HT-29 (cell line): ENCODE measurements around the gene ZNF554. TPM values are rescaled to one million over a fixed set of nuclear protein-coding genes. Genes with fewer than 3 reads are reported as not detected.
"Not testable (repeated sequence)": the region's sequence is repeated elsewhere in the genome, so short reads cannot be mapped to it uniquely, and the experiment has no call there.

Experiments
- DNase-seq: peaks from one replicate; pipeline ENCODE4 v3.0.0-alpha.2; 2015; ENCODE audit warnings: low spot score
- total RNA-seq: library from RNA; depleted of rRNA; stranded (reverse); fragments of >200 nt; shearing (Covaris generic); gene quantifications from 2 replicates; pipeline ENCODE4 v1.2.3, GENCODE V29; 2014

ZNF554 gene
- total RNA-seq, 1 experiment from 2014 or later: 1.2 TPM

DNA sequence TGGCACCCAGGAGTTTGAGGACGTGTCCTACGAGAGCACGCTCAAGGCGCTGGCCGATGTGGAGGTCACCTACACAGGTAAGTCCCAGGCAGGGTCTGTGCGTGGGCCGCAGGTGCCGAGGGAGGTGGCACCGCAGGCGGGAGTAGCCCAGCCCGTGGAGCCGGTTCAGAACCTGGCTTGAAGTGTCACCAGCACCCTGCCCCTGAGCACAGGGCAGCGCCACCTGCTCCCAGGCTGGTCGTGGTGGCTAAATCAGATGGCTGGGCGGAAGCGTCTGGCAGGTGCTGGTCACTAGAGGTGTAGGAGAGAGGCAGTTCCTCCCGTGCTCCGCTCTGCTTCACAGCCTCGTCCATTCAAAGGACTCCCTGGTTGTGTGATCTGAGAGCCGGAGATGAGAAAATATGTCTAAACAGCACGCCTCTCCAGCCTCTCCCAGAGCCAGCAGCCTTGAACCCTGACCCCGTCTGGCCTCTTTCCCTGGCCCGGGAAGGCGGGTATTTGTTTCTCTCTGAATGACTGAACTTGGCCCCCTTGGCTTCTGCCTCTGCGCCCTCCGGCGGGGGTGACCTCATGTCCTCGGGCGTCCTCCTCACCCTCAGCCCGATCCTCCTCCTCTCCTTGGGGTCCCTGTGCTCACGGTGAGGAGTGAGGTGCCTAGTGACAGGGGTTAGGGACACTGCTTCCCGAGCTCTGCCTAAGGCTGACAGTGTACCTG is 29.0 kb upstream of the ZNF554 start:
- DNase-seq: no peak

DNA sequence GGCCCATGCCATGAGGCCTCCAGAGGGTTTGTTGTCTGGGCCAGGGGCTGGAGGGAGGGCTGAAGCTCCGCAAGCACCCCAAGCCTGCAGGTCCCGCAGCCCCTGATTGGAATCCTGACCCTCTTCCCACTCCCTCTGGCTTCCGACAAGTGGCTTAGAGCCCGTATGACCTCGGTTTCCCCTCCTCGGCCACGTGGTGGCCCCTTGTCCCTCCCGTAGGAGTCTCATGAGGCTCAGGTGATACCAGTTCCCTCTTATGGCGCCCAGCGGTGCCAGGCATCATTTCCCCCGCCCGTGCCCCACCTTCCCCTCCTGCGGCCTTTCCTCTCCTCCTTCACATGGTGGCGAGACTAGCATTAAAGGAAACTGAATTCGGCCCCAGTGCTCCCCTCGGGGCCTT is 28.2 kb upstream of the ZNF554 start:
- DNase-seq: no peak

- DNase-seq: no peak
Observed at GRCh38 chr19:2791876-2792275, 27.8 kb upstream of the ZNF554 start.

DNA sequence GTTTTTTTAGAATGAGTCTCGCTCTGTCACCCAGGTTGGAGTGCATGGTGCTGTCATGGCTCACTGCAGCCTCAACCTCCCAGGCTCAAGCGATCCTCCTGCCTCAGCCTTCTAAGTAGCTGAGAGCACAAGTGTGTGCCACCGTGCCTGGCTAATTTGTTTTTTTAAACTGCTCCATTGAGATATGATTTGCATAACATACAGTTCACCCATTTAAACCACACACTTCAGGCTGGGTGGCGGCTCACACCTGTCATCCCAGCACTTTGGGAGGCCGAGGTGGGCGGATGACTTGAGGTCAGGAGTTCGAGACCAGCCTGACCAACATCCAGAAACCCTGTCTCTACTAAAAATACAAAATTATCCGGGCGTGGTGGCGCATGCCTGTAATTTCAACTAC is 27.0 kb upstream of the ZNF554 start:
- DNase-seq: not testable (repeated sequence)

GRCh38 chr19:2793126-2793525 is 26.5 kb upstream of the ZNF554 start:
- DNase-seq: no peak

DNA sequence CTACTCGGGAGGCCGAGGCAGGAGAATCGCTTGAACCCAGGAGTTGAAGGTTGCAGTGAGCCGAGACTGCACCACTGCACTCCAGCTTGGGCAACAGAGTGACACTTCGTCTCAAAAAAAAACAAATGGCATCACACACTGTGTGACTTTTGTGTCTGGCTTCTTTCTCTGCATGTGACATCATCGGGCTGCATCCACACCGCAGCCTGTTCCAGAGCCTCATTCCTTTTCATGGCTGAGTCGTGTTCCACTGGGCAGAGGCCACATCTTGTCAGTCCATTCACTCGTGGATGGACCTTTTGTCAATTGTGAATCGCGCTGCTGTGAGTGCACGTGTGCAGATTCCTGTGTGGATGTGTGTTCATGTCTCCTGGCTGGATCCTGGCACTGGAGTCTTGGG is 26.1 kb upstream of the ZNF554 start:
- no peak for DNase-seq

DNA sequence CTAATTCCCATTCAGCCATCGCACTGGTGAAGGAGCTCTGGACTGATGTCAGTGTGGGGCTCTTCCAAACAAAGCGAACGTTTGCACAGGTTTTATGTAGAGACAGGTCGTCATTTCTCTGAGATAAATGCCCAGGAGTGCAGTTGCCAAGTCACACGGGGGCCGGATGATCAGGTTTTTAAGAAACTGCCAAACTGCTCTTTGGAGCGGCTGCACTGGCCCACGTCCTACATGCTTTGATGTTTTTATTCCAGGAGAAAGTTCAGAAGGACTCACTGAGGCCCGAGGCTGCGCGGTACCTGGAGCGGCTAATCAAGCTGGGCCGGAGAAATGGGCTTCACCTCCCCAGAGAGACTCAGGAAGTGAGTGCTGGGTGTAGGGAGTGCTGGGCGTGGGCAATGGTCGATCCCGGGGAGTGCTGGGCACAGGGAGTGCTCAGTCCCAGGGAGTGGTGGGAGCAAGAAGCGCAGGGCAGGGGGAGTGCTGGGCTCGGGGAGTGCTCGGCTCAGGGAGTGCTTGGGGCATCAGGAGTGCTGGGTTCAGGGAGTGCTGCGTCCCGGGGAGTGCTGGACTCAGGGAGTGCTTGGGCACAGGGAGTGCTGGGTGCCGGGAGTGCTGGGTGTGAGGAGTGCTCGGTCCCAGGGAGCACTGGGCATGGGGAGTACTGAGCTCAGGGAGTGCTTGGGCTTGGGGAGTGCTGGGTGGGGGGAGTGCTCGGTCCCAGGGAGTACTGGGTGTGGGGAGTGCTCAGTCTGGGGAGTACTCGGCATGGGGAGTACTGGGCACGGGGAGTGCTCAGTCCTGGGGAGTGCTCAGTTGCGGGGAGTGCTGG is 23.6 kb upstream of the ZNF554 start:
- DNase-seq: no peak

- no peak for DNase-seq
Observed at GRCh38 chr19:2796659-2797266, 22.9 kb upstream of the ZNF554 start.

DNA sequence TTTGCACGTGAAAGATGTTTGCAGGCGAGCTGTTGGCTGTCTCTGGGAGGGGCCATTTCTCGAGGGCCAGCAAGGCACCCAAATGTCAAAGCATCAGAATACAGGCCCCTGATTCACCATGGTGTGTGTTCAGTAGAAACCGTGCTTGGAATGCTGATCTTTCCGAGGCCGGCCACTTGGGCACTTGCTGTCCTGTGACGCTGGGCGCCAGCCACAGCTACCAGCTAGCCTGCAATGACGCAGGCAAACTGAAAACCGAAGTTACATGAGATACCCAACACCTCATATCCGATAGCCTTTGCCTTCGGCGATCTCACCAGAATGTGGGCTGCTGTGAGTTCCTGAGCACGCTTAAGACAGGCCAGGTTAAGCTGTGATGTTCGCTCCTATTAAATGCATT is 22.4 kb upstream of the ZNF554 start:
- no peak for DNase-seq

DNA sequence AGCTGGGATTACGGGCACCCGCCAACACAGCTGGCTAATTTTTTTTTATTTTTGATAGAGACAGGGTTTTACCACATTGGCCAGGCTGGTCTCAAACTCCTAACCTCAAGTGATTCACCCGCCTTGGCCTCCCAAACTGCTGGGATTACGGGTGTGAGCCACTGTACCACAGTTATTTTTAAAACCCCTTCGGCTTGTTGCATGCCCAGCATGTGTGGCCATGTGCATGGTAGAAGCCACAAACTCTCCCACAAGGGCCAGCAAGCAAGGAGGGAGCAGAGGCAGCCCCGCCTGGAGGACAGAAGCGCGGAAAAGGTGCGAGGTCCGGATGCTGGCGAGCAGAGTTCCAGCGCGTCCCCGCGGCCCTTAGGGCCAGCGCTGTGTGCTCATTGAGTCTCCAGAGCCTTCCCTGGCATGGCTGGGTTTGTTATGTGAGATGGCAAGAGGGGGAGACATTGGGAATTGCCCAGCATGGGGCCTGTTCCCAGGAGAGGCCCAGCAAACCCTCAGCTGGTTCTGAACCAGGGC is 21.4 kb upstream of the ZNF554 start:
- no peak for DNase-seq

GRCh38 chr19:2798733-2799132 is 20.9 kb upstream of the ZNF554 start:
- no peak for DNase-seq

DNA sequence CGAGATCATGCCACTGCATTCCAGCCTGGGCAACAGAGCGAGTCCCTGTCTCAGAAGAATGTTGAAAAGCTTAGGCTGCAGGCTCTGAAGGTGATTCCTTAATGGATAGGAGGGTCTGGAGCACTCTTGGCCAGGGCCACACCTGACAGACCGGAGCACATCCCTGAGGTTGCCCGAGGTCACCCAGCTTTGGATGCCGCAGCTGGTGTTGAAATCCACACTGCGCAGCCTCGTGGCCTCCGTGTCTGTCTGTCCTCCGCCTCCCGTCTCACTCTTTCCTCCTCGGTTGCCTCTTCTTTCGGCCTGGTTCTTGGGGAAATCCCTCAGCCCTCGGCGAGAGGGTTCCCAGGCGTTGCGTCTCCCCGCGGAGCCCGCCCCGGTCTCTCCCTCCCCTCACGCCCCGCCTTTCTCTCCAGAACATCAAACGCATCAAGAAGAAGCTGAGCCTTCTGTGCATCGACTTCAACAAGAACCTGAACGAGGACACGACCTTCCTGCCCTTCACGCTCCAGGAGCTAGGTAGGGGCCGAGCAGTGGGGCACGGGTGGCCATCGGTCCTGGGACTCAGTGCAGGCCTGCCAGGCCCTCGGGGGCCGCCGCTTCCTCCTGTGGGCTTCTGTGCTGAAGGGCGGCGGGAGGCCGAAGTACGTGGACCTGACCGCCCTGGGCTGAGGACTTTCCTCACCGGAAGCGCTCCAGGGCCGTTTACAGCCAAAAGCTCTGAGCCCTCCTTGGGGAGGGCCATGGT is 20.2 kb upstream of the ZNF554 start:
- no peak for DNase-seq

- no peak for DNase-seq
Observed at GRCh38 chr19:2800506-2800905, 19.2 kb upstream of the ZNF554 start.

DNA sequence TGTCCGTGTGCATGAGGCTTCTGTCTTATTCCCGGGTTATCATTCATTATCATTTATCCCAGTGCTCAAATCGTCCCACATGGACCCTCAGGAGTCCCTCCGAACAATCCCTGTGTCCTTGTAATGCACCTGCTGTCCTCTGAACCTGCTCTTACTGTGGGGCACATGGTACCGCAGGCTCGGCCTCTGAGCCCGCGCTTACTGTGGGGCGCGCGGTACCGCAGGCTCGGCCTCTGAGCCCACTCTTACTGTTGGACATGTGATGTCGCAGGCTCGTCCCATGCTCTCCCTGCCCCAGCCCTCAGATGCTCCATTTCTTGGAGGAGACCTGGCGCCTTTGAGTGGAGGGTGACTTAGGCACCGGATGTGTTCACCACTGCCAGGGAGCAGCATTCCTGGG is 16.8 kb upstream of the ZNF554 start:
- no peak for DNase-seq

- DNase-seq: no peak
Observed at GRCh38 chr19:2803486-2804155, 16.0 kb upstream of the ZNF554 start.

GRCh38 chr19:2804156-2805004 is 15.3 kb upstream of the ZNF554 start:
- no peak for DNase-seq

DNA sequence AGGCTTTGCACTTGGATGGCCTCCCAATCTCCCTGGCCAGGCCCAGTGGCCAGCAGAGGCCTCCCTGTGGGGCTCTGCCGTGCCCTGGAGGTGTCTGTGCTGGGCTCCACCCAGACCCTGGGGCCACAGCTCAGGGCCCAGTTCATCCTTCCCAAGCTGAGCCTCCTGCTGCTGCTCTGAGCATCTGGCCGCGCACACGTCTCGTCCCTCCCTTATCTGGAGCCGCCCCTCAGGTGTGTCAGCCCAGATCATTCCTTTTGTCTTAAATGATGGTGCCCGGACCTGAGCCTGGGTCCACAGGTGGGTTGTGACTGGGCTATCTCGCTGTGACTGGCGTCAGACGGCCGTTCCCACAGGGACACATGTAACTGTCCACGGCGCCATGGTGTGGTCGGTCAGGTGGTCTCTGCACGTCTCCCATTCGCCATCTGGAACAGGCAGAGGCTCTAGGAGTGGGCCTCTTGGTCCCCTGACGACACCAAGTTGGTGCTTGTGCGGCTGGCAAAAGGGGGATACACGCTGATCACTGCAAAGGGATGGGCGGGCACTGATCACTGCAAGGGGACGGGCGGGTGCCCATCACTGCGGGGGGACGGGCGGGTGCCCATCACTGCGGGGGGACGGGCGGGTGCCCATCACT is 14.3 kb upstream of the ZNF554 start:
- no peak for DNase-seq

DNA sequence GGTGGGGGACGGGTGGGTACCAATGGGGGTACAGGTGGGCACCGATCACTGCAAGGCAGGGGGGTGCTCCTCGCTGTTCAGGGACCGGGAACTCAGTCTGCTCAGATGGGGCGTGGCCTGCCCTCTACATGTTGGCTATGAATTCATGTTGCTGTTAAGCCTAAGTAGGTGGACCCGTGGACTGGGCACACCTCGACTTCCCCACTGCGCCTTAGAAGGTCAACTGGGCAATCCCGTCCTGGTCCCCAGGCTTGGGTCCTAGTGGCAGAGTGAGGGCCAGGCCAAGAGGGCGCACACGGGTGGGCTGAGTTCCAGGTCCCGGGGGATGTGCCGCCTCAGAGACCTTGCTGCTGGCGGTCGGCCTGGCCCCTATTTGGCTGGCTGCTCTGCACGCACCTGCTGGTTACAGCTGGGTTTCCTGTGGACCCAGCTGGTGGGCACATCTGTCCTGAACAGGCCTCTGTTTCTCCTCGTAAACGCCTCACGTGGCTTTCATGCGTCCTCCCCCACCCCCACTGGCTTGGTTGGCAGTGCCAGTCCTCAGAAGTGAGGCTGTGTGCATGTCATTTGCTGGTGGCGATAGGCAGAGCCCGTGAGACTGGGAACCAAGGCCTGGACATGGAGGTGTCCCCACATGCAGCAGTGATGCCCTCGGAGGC is 13.5 kb upstream of the ZNF554 start:
- DNase-seq: no peak

GRCh38 chr19:2806736-2807378 is 12.8 kb upstream of the ZNF554 start:
- no peak for DNase-seq
